ENCODE data around the gene XRCC4. TPM values are rescaled to one million over a fixed set of nuclear protein-coding genes. Genes with fewer than 3 reads are reported as not detected.
"Not testable (repeated sequence)": the region's sequence is repeated elsewhere in the genome, so short reads cannot be mapped to it uniquely, and the experiment has no call there.

The XRCC4 gene
- total RNA-seq, 4 donors from 2014 or later = 1.8 to 3.5 (median 2.6) TPM

DNA sequence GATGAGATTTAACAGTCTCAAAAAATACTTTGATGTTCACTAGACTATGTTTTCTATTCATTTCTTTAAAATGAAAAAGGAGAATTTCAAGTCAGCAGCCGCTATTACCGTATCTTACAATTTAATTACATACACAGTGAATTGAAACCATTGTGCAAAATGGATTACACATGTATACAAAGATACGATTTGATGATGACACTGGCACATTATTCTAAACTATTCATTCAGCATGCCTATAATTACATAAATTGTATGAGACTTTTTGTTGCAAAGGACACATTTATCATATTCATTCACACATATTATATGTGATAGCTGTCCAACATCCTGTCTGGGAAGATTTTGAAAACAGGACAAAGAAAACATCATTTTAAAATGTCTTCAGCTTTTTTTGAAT lies 275.9 kb downstream of the XRCC4 start:
- TF ChIP-seq, protein P1, sequence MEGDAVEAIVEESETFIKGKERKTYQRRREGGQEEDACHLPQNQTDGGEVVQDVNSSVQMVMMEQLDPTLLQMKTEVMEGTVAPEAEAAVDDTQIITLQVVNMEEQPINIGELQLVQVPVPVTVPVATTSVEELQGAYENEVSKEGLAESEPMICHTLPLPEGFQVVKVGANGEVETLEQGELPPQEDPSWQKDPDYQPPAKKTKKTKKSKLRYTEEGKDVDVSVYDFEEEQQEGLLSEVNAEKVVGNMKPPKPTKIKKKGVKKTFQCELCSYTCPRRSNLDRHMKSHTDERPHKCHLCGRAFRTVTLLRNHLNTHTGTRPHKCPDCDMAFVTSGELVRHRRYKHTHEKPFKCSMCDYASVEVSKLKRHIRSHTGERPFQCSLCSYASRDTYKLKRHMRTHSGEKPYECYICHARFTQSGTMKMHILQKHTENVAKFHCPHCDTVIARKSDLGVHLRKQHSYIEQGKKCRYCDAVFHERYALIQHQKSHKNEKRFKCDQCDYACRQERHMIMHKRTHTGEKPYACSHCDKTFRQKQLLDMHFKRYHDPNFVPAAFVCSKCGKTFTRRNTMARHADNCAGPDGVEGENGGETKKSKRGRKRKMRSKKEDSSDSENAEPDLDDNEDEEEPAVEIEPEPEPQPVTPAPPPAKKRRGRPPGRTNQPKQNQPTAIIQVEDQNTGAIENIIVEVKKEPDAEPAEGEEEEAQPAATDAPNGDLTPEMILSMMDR (IDR thresholded peaks at IDR 0.05 in 4 of 5, conservative IDR thresholded peaks at IDR 0.05 in 1 of 5) = no peak
- TF ChIP-seq POLR2A (IDR thresholded peaks at IDR 0.05) = no peak
- Histone ChIP-seq H3K4me1 (no peaks in the 10 kb centered on the region), H3K27ac (no peak overlapping the region), H3K36me3 (no peaks in the 10 kb centered on the region), H3K9me3 (no peaks in the 10 kb centered on the region), H3K4me3 (no peak overlapping the region), H3K27me3 (no peaks in the 10 kb centered on the region)
- in situ Hi-C loops (cut with MboI; ENCODE audit: low sequenced_read_pairs in 4 of 4) = no loop called here
- intact Hi-C loops (cut with DNase I; ENCODE audit: low total_unique reads) = no loop called here
- no peak for DNase-seq
- ATAC-seq = no peak

DNA sequence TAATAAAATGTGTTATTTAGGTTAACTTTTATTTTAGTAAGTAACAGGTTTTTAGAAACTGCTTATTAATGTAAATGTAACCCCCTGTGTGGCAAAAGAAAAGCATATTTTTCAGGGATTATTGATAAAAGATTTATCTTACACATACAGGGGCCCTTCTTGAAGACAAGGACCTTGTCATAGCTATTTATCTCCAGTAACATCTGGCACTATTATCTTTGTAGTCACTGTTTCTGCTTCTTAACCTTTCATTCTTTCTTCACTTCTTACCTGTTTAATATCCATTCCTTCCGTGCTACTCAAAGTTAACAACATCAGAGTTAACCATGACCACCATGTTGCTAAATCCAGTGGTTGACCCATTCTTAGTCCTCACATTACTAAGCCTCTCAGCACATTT lies 276.4 kb downstream of the XRCC4 start:
- Histone ChIP-seq H3K36me3 (no peaks in the 10 kb centered on the region), H3K4me3 (no peak overlapping the region), H3K27ac (no peak overlapping the region), H3K27me3 (no peaks in the 10 kb centered on the region), H3K4me1 (no peaks in the 10 kb centered on the region), H3K9me3 (no peaks in the 10 kb centered on the region)
- DNase-seq (no peak), ATAC-seq (no peak)
- no peak for TF ChIP-seq POLR2A (IDR thresholded peaks at IDR 0.05)
- TF ChIP-seq, protein P1 (IDR thresholded peaks at IDR 0.05 in 4 of 5, conservative IDR thresholded peaks at IDR 0.05 in 1 of 5) = no peak
- intact Hi-C loops (cut with DNase I; ENCODE audit: low total_unique reads) (no loop called here), in situ Hi-C loops (cut with MboI; ENCODE audit: low sequenced_read_pairs in 4 of 4) (no loop called here)

DNA sequence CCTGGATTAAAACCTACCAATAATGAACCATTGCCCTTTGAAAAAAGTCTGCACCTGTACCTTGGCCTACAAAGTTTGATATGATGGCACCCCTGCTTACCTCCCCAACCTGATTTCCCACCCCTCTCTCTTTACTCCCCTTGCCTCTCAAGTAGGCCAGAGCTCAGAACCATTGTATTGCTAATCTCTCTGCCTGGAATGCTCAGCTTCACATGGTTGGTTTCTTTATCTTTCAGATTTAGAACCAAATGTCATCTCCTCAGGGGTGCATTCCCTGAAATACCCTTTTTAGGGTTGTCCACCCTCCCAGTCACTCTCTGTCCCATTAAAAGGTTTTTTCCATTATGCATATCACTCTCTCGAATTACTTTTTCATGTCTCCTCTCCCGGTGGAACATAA lies 277.6 kb downstream of the XRCC4 start:
- no peak for TF ChIP-seq POLR2A (IDR thresholded peaks at IDR 0.05)
- TF ChIP-seq, protein P1 (IDR thresholded peaks at IDR 0.05 in 4 of 5, conservative IDR thresholded peaks at IDR 0.05 in 1 of 5) = no peak
- Histone ChIP-seq H3K4me1 (no peaks in the 10 kb centered on the region), H3K27me3 (no peaks in the 10 kb centered on the region), H3K9me3 (no peaks in the 10 kb centered on the region), H3K36me3 (no peaks in the 10 kb centered on the region), H3K27ac (no peak overlapping the region), H3K4me3 (no peak overlapping the region)
- DNase-seq (no peak), ATAC-seq (no peak)
- intact Hi-C loops (cut with DNase I; ENCODE audit: low total_unique reads) = no loop called here
- in situ Hi-C loops (cut with MboI; ENCODE audit: low sequenced_read_pairs in 4 of 4) = no loop called here

DNA sequence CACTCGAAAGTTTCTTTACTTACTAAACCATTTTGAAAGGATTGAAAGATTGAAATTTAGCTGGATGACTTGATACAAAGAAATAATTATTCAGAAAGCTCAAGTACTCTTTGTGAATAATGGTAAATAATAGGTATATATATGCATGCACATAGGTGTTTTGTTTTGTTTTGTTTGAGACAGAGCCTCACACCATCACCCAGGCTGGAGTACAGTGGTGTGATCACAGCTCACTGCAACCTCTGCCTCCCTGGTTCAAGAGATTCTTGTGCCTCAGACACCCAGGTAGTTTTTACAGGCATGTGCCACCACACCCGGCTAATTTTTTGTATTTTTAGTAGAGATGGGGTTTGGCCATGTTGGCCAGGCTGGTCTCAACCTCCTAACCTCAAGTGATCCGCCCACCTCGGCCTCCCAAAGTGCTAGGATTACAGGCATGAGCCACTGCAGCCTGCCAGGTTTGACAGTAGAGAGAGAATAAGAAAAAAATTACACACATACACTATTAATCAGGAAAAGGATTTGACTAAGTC lies 278.2 kb downstream of the XRCC4 start:
- ATAC-seq; in situ Hi-C loops (cut with MboI; ENCODE audit: low sequenced_read_pairs in 4 of 4); H3K4me1 ChIP-seq; H3K4me3 ChIP-seq; H3K9me3 ChIP-seq; intact Hi-C loops (cut with DNase I; ENCODE audit: low total_unique reads); H3K27me3 ChIP-seq; H3K27ac ChIP-seq; DNase-seq; H3K36me3 ChIP-seq: not testable (repeated sequence)

DNA sequence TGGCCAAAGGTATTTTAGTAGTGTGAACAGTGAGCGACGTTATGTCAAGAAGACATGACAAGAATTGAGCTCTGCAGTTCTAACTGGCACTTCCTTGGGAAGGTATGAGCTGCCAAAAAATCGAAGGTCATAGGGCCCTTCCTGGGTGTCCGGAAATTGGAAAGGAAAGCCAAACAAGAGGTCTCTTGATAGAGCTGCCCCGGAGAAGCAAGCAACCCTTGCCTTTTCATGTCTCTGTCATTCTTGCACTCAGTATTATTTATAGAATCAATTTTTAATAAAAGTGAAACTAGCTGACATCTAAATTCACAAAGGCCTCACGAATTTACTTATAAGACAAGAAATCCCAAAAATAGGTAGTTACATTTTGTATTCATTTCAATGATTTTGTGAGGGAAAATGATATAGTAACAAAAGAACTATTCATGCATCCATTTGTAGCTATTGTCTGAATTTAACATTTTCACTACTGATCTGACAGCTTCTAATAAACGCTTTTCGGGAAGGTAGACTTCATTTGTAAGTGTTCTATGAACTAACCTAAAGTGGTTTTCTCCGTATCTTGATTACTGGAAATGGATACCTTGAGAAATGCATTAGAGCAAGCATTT lies 280.4 kb downstream of the XRCC4 start:
- in situ Hi-C loops (cut with MboI; ENCODE audit: low sequenced_read_pairs in 4 of 4) (no loop called here), intact Hi-C loops (cut with DNase I; ENCODE audit: low total_unique reads) (no loop called here)
- TF ChIP-seq POLR2A (IDR thresholded peaks at IDR 0.05) = no peak
- TF ChIP-seq, protein P1 (IDR thresholded peaks at IDR 0.05 in 4 of 5, conservative IDR thresholded peaks at IDR 0.05 in 1 of 5) = no peak
- ATAC-seq (no peak), DNase-seq (no peak)
- Histone ChIP-seq H3K27ac (no peak overlapping the region), H3K27me3 (no peaks in the 10 kb centered on the region), H3K4me1 (no peaks in the 10 kb centered on the region), H3K36me3 (no peaks in the 10 kb centered on the region), H3K9me3 (no peaks in the 10 kb centered on the region), H3K4me3 (no peak overlapping the region)

All from gastrocnemius medialis (tissue), 4 donors.